K562 (cell line): ENCODE measurements around the gene PUM1. TPM values are rescaled to one million over a fixed set of nuclear protein-coding genes. Genes with fewer than 3 reads are reported as not detected.

Experiments used
- ATAC-seq: fragments of 200-7000 bp; cut with Tn5 transposase; 3 replicates; pipeline ENCODE4 v1.9.1; 2020; ENCODE audit warnings: moderate library complexity
- BruUV-seq: library from RNA; stranded (reverse); fragments of 400-500 nt; replicated peaks from 2 replicates; lab custom pipeline; 2021; lab: Mats Ljungman, UMichigan
- CTCF ChIA-PET: fragments of 300-600 bp; formaldehyde crosslinking; extraction: SDS; loops from one replicate; lab custom pipeline; 2021; ENCODE audit warnings: low intra/inter-chr PET ratio; lab: Yijun Ruan, JAX
- POLR2A ChIA-PET: fragments of 300-600, 350-650 bp; sonication (Branson Sonifier 250); formaldehyde crosslinking; extraction: SDS; loops from one replicate; lab custom pipeline; 2021; ENCODE audit warnings: antibody characterized with exemption, inconsistent platforms; lab: Yijun Ruan, JAX
- DNase-seq, 4 experiments: peaks; one replicate each; pipeline versions ENCODE4 v3.0.0 to v3.0.0-alpha.2; 2011 to 2018; ENCODE audit warnings: low spot score in 3 of 4, mixed read lengths in 3 of 4; ENCODE audit errors: extremely low read depth in 1 of 4
- FAIRE-seq: peaks from 2 replicates; lab custom pipeline; 2011; peaks lifted over from hg19 to GRCh38; lab: Jason Lieb, UNC
- H2AFZ ChIP-seq: 2 replicates; pipeline ENCODE4 v1.6.0; 2011; ENCODE audit warnings: low read depth, low read length, control low read depth, inconsistent platforms
- H3K27ac ChIP-seq: fragments of 200-600 bp; 3 replicates; pipeline ENCODE4 v1.8.0; 2011; ENCODE audit warnings: low read depth, mild to moderate bottlenecking, control low read depth, inconsistent platforms, low read length, moderate library complexity, mixed read lengths; ENCODE audit errors: extremely low read depth
- H3K27me3 ChIP-seq, 2 experiments: fragments of 300-600 bp in 1 of 2; 2 replicates in 1 of 2; 3 replicates in 1 of 2; pipeline versions ENCODE4 v1.6.0 to v1.8.0; 2011; ENCODE audit warnings: inconsistent platforms in 2 of 2, low read length in 2 of 2, mild to moderate bottlenecking in 1 of 2, mixed read lengths in 1 of 2, moderate library complexity in 1 of 2; ENCODE audit not compliant: control insufficient read depth in 2 of 2, insufficient read depth in 2 of 2
- H3K36me3 ChIP-seq: fragments of 300-600 bp; 3 replicates; pipeline ENCODE4 v1.8.0; 2011; ENCODE audit warnings: mild to moderate bottlenecking, low read length, inconsistent platforms; ENCODE audit not compliant: control insufficient read depth, insufficient read depth
- H3K4me1 ChIP-seq, 2 experiments: fragments of 200-600 bp in 1 of 2; replicated peaks in 1 of 2; 2 replicates in 1 of 2; 3 replicates in 1 of 2; pipeline versions ENCODE4 v1.5.1 to v1.8.0; 2011; ENCODE audit warnings: inconsistent platforms in 2 of 2, low read length in 2 of 2, mild to moderate bottlenecking in 1 of 2, mixed read lengths in 1 of 2, moderate library complexity in 1 of 2; ENCODE audit not compliant: control insufficient read depth in 2 of 2, insufficient read depth in 2 of 2
- H3K4me2 ChIP-seq: 2 replicates; pipeline ENCODE4 v1.6.1; 2011; ENCODE audit warnings: low read length, control low read depth, inconsistent platforms, mixed read lengths; ENCODE audit not compliant: insufficient read depth
- H3K4me3 ChIP-seq: fragments of 200-600 bp; sonication (generic), shearing (Covaris generic); 2 replicates; pipeline ENCODE4 v1.5.1; 2016; ENCODE audit warnings: control low read depth, inconsistent platforms
- H3K79me2 ChIP-seq: fragments of 200-600 bp; 3 replicates; pipeline ENCODE4 v1.8.0; 2011; ENCODE audit warnings: low read length, inconsistent platforms; ENCODE audit not compliant: control insufficient read depth, insufficient read depth
- H3K9ac ChIP-seq, 2 experiments: 2 replicates each; pipeline versions ENCODE4 v1.6.0 to v1.6.1; 2011; ENCODE audit warnings: low read depth in 2 of 2, low read length in 2 of 2, control low read depth in 1 of 2, inconsistent platforms in 1 of 2, mild to moderate bottlenecking in 1 of 2, mixed read lengths in 1 of 2; ENCODE audit not compliant: insufficient read depth in 1 of 2
- H3K9me1 ChIP-seq: one replicate; pipeline ENCODE4 v1.6.0; 2011; ENCODE audit warnings: inconsistent platforms, mild to moderate bottlenecking, low read length, moderate library complexity; ENCODE audit not compliant: control insufficient read depth, insufficient read depth
- H3K9me3 ChIP-seq: replicated peaks from 2 replicates; pipeline ENCODE4 v1.5.1; 2011; ENCODE audit warnings: low read depth, low read length, inconsistent platforms; ENCODE audit not compliant: control insufficient read depth, insufficient read depth
- H4K20me1 ChIP-seq: replicated peaks from 2 replicates; pipeline ENCODE4 v1.6.1; 2011; ENCODE audit warnings: low read length, inconsistent platforms, mixed read lengths; ENCODE audit not compliant: control insufficient read depth, insufficient read depth
- C11orf30 ChIP-seq: fragments of 450-650 bp; IDR thresholded peaks from 2 replicates; pipeline ENCODE4 v1.6.1; 2016; ENCODE audit warnings: low read depth, mild to moderate bottlenecking
- CBX3 ChIP-seq, 2 experiments: IDR thresholded peaks; 1 replicate in 1 of 2; 2 replicates in 1 of 2; pipeline ENCODE4 v1.6.1; 2012; ENCODE audit warnings: inconsistent platforms in 2 of 2, low read length in 2 of 2, borderline replicate concordance in 1 of 2, control low read depth in 1 of 2
- HNRNPH1 ChIP-seq: fragments of 200-400 bp; formaldehyde crosslinking; optimal IDR thresholded peaks from 2 replicates; pipeline ENCODE3; 2017; ENCODE audit warnings: low read depth, mild to moderate bottlenecking, low read length, moderate library complexity
- ZNF3 ChIP-seq: fragments of 250-450 bp; sonication (Bioruptor Pico); IDR thresholded peaks from 2 replicates; pipeline ENCODE4 v1.5.0; 2021; ENCODE audit warnings: mild to moderate bottlenecking, moderate library complexity
- ZNF316 ChIP-seq: fragments of 450-650 bp; IDR thresholded peaks from 2 replicates; pipeline ENCODE4 v1.6.1; 2016
- WGBS: fragments of 100-300 bp; shearing (Covaris generic); methylation state at CpG from one replicate; pipeline ENCODE4 v1.1.6; 2016; ENCODE audit warnings: low coverage, mixed read lengths; ENCODE audit not compliant: insufficient coverage; ENCODE audit errors: missing lambda C conversion rate; 5-methylcytosine and 5-hydroxymethylcytosine counted together
- in situ Hi-C: fragments of 300-500 bp; cut with MboI; formaldehyde crosslinking; loops from 4 replicates; pipeline ENCODE4 v1.15.0; 2018; ENCODE audit warnings: inconsistent platforms, mixed read lengths
- intact Hi-C: fragments of 100-400 bp; cut with micrococcal nuclease; formaldehyde crosslinking; loops from 2 replicates; pipeline ENCODE4 v1.14.2; 2022
- polyA plus RNA-seq, 8 experiments: library from polyadenylated mRNA; depleted of rRNA in 4 of 8; stranded (reverse) in 5 of 8; unstranded in 3 of 8; fragments of >200 nt; fragmentation: Nextera tagmentation in 2 of 8; fragmentation: Illumina TruSeq in 1 of 8; extraction: Ambion mirVana in 2 of 8; extraction: Trizol in 1 of 8; gene quantifications; 2 replicates each; pipeline versions ENCODE4 v1.2.1 to v1.2.3, GENCODE V29; 2011 to 2014; ENCODE audit warnings: inconsistent platforms in 1 of 8, missing spikeins in 1 of 8
- total RNA-seq, 7 experiments: library from RNA; depleted of rRNA in 6 of 7; stranded (reverse); fragments of >200 nt in 6 of 7; fragmentation: Illumina TruSeq in 2 of 7; extraction: Trizol in 2 of 7; gene quantifications; 2 replicates each; pipeline versions ENCODE4 v1.2.1 to v1.2.3, GENCODE V29; 2011 to 2021; ENCODE audit warnings: low replicate concordance in 1 of 7

Gene PUM1
- total and polyA plus RNA-seq, 9 of the 15 experiments (the other 6 are each of a cell fraction or from before 2014, with no cell fraction given): 37.7 to 104 (median 55.7) TPM

GRCh38 chr1:31010086-31010989 lies 55.2 kb downstream of the PUM1 start:
- 79% methylated on average over 6 of the region's 6 CpGs for WGBS
- DNase-seq: no peak
- no peak overlapping the region for H3K27ac ChIP-seq
- H2AFZ ChIP-seq: no peak overlapping the region
- peak; percentile 37 for FAIRE-seq
- in situ Hi-C loops: no loop called here
- ChIA-PET CTCF (no interaction called here), POLR2A (interaction anchor here (1.2 to 1.6 kb wide), 9 partner anchors 8 to 29 kb away, joined by 3 to 8 read pairs (median 5); no protein-coding TSS in a partner anchor)
- no peaks in the 10 kb centered on the region for H3K27me3 ChIP-seq
- H3K36me3 ChIP-seq: peaks cover 52% of the 10 kb centered on the region
- H3K9me1 ChIP-seq: no peaks in the 10 kb centered on the region
- TF ChIP-seq ZNF316 (peak; percentile 50), ZNF3 (no peak), HNRNPH1 (no peak), CBX3 (IDR thresholded peaks at IDR 0.05; ENCODE audit: borderline replicate concordance in 1 of 2, low read length in 2 of 2) (no peak), C11orf30 (peak; percentile 28; the same call in 1 of the 2 replicates)
- H3K4me3 ChIP-seq: no peak overlapping the region
- no peak overlapping the region for H3K4me2 ChIP-seq
- H3K9ac ChIP-seq: no peak overlapping the region
- BruUV-seq: no TSS peak
- H4K20me1 ChIP-seq: peaks cover 59% of the 10 kb centered on the region
- intact Hi-C loops: no loop called here
- peak; percentile 57 for ATAC-seq
- H3K79me2 ChIP-seq: peaks cover 97% of the 10 kb centered on the region
- H3K9me3 ChIP-seq: no peaks in the 10 kb centered on the region
- peaks cover 0 to 7% of the 10 kb centered on the region in 2 experiments; a peak in 1 of 5 replicates for H3K4me1 ChIP-seq
